HG03103 (cell line): ENCODE results near the gene GDF10.

Experiments
- ATAC-seq: cut with Tn5 transposase; IDR thresholded peaks from one replicate; pipeline ENCODE4 v1.9.1; 2021; ENCODE audit warnings: low read depth; ENCODE audit not compliant: unreplicated experiment

Gene GDF10

DNA sequence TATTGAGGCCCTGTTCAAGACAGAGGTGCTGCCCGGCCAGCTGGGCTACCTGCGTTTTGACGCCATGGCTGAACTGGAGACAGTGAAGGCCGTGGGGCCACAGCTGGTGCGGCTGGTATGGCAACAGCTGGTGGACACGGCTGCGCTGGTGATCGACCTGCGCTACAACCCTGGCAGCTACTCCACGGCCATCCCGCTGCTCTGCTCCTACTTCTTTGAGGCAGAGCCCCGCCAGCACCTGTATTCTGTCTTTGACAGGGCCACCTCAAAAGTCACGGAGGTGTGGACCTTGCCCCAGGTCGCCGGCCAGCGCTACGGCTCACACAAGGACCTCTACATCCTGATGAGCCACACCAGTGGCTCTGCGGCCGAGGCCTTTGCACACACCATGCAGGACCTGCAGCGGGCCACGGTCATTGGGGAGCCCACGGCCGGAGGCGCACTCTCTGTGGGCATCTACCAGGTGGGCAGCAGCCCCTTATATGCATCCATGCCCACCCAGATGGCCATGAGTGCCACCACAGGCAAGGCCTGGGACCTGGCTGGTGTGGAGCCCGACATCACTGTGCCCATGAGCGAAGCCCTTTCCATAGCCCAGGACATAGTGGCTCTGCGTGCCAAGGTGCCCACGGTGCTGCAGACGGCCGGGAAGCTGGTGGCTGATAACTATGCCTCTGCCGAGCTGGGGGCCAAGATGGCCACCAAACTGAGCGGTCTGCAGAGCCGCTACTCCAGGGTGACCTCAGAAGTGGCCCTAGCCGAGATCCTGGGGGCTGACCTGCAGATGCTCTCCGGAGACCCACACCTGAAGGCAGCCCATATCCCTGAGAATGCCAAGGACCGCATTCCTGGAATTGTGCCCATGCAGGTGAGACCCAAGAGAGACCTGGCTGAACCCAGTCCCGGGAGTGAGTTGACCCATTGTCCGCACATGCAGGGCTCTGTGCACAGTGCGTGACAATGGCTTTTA, 51.0 kb downstream of the GDF10 start:
- ATAC-seq, result no peak

DNA sequence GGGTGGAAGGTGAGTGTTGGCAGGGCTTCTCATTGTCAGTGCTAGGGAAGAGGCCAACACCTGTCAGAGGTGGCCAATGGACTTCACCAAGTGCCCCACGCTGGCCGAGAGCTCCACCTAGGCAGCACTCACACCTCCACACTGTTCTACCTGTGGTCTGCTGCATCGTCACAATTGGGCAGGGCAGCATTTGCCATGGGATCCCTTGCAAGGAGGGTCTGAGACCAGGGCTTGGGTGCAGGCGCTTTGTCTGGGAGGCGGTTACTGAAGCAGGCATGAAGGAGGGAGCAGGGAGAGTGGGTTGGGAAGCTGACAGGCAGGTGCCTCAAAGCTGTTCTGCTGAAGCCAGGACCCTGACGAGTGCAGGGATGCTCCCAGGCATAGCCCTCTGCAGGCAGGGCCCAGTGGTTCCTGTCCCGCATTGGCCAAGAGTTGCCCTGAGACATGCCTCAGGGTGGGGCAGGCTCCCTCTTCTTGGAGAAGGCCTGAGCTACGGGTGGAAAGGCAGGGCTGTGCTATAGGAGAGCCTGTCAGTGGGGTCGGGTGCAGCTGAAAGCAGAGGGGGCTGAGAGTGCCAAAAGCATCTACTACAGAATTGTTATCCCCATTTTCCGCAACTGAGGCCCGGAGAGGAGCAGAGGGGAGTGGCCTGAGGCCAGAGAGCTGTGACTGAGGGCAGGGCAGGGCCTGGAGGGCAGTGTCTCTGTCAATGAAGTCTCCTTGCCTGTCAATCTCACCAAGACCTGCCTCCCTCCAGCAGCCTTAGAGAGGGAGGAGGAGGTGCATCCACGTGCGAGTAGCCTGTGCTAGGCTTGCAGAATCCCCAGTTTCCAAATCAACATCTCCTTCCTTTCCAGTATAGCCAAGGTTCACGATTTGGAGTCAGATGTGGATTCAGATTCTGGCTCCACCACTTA, 52.2 kb downstream of the GDF10 start:
- ATAC-seq, result no peak

DNA sequence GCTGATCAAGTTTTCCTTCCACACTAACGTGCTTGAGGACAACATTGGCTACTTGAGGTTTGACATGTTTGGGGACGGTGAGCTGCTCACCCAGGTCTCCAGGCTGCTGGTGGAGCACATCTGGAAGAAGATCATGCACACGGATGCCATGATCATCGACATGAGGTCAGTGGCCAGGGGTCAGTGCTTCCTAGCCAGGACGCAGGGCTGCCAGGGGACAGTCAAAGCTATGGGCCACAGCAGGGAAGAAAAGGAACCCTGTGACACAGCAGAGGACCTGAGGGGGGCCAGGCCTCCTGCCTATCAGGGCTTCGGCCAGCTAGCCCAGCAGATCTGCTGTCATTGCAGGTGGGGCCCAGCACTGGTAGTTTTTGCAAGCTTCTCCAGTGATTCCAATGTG, 53.4 kb downstream of the GDF10 start:
- ATAC-seq, result no peak

DNA sequence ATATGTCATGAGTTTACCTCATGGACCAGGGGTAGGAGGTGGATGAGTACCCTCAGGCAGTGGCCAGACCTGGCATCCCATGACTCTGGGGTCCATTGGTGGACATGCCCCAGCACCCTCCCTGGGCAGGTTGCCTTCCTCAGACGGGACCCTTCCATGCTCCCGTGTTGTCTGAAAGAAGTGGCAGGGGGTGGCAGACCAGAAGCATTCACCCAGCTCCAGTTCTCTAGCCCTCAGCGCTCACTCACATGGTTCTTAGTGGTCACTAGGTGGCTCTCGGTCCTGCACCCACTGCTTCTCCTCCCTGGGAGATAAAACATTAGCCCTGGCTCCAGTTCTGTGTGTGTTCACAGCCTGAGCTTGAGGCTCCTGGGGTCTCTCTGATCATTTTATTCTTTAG, 54.2 kb downstream of the GDF10 start:
- no peak for ATAC-seq

DNA sequence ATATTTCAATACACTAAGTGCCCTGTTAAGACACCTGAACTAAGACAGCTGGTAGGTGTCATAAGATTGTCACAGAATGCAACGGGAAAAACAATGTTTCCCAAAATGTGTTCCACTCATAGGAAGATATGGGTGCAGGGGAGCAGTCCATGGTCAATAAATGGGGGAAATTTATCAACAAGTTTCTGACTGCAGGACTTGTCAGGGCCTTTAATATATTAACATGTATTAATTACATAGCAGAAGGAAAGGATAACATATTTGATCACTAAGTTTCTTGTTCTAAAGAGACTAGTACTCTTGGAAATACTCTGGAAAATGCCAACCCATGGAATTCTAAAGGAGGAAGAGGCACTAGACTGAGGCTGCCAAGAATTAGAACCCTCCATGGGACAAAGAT, 54.9 kb downstream of the GDF10 start:
- ATAC-seq, result no peak

DNA sequence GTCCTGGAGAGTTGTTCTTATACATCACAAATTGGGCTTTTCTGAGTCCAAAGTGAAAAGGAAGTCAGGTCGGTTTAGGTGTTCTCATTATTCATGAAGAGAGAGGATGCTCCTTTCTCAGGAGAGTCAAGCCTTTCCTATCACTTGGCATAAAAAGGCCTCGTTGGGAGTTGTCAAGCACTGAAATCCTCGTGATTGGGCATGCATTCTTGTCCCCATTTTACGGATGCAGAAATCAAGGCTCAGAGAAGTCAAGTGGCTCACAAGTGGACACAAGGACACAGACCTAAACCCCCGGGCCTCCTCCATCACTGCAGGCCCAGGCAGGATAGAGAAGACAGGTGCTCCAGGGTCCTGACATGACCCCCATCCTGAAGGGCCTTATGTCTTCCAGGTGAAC, 56.7 kb downstream of the GDF10 start:
- no peak for ATAC-seq

DNA sequence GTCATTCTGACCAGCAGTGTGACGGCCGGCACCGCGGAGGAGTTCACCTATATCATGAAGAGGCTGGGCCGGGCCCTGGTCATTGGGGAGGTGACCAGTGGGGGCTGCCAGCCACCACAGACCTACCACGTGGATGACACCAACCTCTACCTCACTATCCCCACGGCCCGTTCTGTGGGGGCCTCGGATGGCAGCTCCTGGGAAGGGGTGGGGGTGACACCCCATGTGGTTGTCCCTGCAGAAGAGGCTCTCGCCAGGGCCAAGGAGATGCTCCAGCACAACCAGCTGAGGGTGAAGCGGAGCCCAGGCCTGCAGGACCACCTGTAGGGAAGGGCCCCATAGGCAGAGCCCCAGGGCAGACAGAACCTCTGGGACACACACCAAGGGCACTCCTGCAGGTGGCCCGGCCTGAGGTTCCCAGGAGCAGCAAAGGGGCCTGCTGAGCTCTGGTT, 57.2 kb downstream of the GDF10 start:
- no peak for ATAC-seq

DNA sequence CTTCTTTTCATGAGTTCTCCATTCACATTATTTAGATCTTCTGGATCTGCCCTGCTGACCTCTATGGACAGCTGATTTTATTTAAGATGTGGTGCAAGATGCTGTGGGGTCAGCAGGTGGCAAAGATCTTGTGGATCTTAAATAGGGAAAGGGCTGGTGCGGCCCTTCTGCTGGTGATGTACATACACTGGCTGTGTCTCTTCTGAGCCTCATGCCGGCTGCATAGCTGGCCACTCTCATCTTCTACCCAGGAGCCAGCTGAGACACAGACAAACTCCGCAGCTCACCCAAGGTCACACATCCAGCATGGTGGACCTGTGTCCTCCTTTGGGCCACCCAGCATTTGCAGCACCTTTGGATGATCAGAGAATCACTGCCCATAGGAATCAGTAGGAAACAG, 57.9 kb downstream of the GDF10 start:
- no peak for ATAC-seq

DNA sequence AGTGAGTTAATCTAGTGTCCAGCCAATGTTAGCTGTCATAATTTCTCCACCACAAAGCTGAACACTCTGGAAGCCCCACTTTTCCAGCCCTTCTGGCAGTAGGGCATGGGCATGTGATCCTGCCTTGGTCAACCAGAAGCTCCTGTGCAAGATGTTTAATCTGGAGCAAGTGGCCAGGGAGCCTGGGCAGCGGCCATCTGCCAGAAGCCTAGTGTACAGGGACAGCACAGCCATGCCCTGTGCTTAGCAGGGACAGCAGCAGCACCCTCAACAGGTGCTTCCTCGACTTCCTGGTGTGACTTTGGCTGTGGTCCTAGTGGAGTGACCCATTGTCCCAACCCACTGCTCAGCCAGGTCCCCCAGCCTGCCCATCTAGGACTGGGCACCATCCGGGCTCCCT, 58.5 kb downstream of the GDF10 start:
- no peak for ATAC-seq

DNA sequence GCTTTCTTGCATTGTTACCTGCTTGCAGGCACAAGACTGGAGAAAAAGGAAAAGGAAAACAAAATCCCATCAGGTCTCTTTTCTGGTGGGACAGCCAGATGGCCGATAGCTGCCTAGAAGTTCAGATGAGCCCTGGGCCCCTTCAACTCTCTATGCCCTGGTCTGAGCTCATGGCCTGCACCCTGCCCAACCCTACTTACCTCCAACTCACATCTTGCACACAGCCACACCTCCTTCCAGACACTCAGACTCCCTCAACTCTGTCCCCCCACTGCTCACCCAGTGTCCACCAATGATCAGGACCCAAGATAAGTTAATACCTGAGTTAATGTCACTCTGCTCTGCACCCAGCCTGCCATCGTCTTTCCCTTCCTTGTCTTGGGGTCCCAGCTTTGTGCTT, 59.1 kb downstream of the GDF10 start:
- no peak for ATAC-seq

DNA sequence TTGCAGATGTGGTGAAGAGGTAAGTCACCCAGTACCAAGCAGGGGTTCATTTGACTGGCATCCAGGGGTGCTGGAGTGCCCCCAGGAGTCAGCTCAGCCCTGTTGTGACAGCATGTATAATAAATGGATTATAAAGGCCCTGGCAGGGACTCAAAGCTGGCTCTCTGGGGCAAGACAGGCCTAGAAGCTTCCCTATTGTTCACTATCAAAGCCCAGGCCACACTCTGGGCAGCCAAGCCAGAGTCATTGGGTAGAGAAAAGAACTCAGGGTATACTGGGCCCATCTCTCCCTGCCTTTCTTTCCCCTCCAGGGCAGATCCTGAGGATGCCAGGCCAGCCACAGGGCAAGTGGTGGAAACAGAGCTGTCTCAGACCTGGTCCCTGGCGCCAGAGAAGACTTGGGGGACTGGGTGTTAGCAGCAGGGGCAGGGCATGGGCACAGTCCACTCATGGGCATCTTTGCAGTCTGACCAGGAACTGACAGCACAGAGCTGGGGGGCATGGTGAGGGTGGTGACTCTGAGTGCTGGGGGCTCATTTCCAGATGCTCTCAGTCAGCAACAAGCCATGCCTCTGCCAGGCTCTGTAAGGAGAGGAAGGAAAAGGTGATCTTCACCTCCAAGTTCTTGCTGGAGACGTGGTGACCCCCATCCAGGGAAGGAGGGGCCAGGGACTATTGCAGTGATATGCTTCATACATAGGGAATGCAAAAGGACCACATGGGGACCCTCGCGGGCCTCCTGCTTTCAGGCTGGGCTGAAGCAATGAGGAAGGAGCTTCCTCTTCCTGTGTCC, 59.8 kb downstream of the GDF10 start:
- ATAC-seq, result no peak

DNA sequence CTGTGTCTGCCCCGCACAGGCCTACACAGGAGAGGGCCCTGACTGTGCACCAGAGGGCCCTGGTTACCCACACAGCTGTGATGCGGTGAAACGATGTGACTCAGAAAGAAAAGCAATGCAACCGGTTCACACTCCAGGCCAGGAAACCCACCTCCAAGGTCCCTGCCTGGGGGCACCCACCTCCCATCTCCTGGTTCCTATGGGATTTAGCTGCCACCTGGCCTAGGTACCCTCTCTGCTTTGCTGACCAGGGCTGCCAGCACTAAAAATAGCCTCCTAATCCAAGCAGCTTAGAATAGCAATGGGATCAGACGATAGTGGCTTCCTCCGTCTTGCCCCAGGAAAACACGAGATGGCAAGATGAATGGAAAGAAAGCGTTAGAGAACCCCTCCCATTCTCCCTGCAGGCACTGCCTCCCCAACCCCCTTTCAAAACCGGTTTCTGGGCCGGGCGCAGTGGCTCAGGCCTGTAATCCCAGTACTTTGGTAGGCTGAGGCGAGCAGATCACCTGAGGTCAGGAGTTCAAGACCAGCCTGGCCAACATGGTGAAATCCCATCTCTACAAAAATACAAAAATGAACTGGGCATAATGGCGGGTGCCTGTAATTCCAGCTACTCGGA, 60.5 kb downstream of the GDF10 start:
- no peak for ATAC-seq

DNA sequence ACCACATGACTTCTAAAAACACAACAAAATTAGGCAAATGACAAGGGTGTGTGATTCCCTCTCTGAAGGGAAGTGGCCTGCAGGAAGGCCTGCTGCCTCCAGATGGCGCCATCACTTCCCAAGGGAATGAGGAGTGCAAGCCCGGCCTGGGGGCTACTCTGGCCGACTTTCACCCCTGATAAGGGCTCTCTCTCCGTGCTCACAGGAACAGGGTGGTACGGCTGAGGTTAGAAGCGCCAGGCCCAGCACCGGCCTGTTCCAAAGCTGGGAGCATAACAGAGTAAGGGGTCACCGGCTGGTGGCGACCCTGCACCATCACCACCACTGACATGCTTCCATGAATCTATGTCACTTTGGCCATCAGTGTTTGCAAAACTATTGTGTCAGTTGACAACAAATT, 61.3 kb downstream of the GDF10 start:
- ATAC-seq, result no peak

DNA sequence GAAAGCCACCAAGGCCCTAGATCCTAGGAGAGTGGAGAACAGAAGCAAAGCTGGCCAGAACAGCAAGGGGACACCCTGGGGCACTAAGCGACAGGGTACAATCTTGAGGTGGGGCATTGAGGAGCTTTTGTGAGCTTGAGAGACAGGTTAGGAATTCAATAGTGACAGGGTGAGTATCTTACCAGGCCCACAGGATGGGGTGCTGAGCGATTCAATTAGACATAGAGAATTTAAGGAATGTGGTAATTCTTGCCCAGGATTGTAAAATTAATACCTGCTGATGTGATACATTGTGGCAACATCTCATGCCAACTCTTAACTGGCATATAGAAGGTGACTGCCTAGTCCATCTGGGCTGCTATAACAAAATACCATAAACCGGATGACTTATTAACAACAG, 62.2 kb downstream of the GDF10 start:
- ATAC-seq, result no peak
